GM18508 (cell line): ENCODE data around the gene RBM34.
"Not testable (repeated sequence)": the region's sequence is repeated elsewhere in the genome, so short reads cannot be mapped to it uniquely, and the experiment has no call there.

ENCODE experiments used
- ATAC-seq: cut with Tn5 transposase; IDR thresholded peaks from one replicate; pipeline ENCODE4 v1.9.1; 2021; ENCODE audit warnings: moderate number of reproducible peaks; ENCODE audit not compliant: insufficient read depth, unreplicated experiment

RBM34 gene

GRCh38 chr1:235093696-235094592, 67.1 kb downstream of the RBM34 start:
- ATAC-seq: no peak

GRCh38 chr1:235093013-235093695, 67.9 kb downstream of the RBM34 start:
- ATAC-seq: no peak

GRCh38 chr1:235092415-235092814, 68.6 kb downstream of the RBM34 start:
- ATAC-seq: not testable (repeated sequence)

GRCh38 chr1:235092045-235092406, 69.0 kb downstream of the RBM34 start:
- ATAC-seq: not testable (repeated sequence)

GRCh38 chr1:235091319-235092044, 69.6 kb downstream of the RBM34 start:
- ATAC-seq: not testable (repeated sequence)

GRCh38 chr1:235090406-235091069, 70.5 kb downstream of the RBM34 start:
- ATAC-seq: no peak

- ATAC-seq: no peak
Observed at GRCh38 chr1:235088907-235089306, 72.1 kb downstream of the RBM34 start.

- ATAC-seq: no peak
Observed at GRCh38 chr1:235088430-235088829, 72.6 kb downstream of the RBM34 start.

GRCh38 chr1:235087906-235088305, 73.1 kb downstream of the RBM34 start:
- ATAC-seq: no peak

GRCh38 chr1:235085411-235086117, 75.5 kb downstream of the RBM34 start:
- not testable (repeated sequence) for ATAC-seq
